Tibial artery (tissue), 4 donors: ENCODE results near the gene PDE3A.

Source experiments
- DNase-seq, 2 donors: peaks; one replicate each; pipeline ENCODE4 v3.0.0-alpha.2; 2019
- H3K27ac ChIP-seq, 2 donors: fragments of 200-600 bp; sonication (generic) in 1 of 2; 1 replicate in 1 of 2; 2 replicates in 1 of 2; pipeline ENCODE4 v1.5.1; 2018 to 2019; ENCODE audit warnings: mild to moderate bottlenecking in 1 of 2
- H3K27me3 ChIP-seq, 2 donors: fragments of 200-600 bp; sonication (generic) in 1 of 2; one replicate each; pipeline versions ENCODE4 v1.5.1 to v1.6.0; 2016 to 2019
- H3K36me3 ChIP-seq, 3 donors: fragments of 200-600 bp; sonication (generic) in 2 of 3; one replicate each; pipeline ENCODE4 v1.5.1; 2016 to 2019; ENCODE audit warnings: mild to moderate bottlenecking in 2 of 3
- H3K4me1 ChIP-seq, 4 donors: fragments of 200-600 bp; sonication (generic) in 2 of 4; 1 replicate in 3 of 4; 2 replicates in 1 of 4; pipeline ENCODE4 v1.5.1; 2016 to 2019
- H3K4me3 ChIP-seq, 2 donors: fragments of 200-600 bp; sonication (generic) in 1 of 2; 1 replicate in 1 of 2; 2 replicates in 1 of 2; pipeline ENCODE4 v1.5.1; 2018 to 2019; ENCODE audit warnings: mild to moderate bottlenecking in 2 of 2
- H3K9me3 ChIP-seq, 3 donors: fragments of 200-600 bp; sonication (generic) in 1 of 3; one replicate each; pipeline ENCODE4 v1.5.1; 2016 to 2019
- intact Hi-C: fragments of 100-400 bp; cut with DNase I; formaldehyde crosslinking; loops from one replicate; pipeline ENCODE4 v1.15.0; 2023; ENCODE audit warnings: low total_unique reads
- TF ChIP-seq, protein P1 (sequence below), 2 experiments: fragments of 200-600 bp in 1 of 2; fragments of 450-650 bp in 1 of 2; IDR thresholded peaks; one replicate each; pipeline ENCODE4 v1.5.1; 2017 to 2019; ENCODE audit warnings: antibody characterized with exemption in 2 of 2, mild to moderate bottlenecking in 1 of 2, moderate library complexity in 1 of 2

PDE3A gene

DNA sequence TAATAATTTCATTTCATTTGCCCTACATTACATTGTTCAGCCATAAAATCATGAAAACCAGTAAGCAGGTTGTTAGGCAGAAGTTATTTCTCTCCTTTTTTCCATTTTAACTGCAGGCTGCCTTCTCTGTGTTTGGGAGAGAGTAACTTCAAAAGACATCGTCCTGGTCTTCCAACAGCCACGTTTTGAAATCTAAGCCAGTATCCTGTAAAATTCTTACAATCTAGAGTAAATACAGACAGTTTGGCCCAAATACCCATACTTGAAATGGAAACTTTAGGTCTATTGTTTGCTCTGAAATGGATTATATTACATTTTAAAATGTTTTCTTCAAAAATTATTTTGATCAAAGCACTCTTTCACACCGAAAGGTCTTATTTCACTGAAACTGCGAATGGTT, 260.7 kb downstream of the PDE3A start:
- Histone ChIP-seq H3K27ac (peak overlapping the region; percentile 10 to 35), H3K4me3 (no peak overlapping the region), H3K36me3 (peaks cover 0 to 14% (median 0%) of the 10 kb centered on the region in 3 donors), H3K9me3 (no peaks in the 10 kb centered on the region), H3K4me1 (peaks cover 0 to 72% (median 11%) of the 10 kb centered on the region in 4 donors), H3K27me3 (no peaks in the 10 kb centered on the region)
- TF ChIP-seq, protein P1, sequence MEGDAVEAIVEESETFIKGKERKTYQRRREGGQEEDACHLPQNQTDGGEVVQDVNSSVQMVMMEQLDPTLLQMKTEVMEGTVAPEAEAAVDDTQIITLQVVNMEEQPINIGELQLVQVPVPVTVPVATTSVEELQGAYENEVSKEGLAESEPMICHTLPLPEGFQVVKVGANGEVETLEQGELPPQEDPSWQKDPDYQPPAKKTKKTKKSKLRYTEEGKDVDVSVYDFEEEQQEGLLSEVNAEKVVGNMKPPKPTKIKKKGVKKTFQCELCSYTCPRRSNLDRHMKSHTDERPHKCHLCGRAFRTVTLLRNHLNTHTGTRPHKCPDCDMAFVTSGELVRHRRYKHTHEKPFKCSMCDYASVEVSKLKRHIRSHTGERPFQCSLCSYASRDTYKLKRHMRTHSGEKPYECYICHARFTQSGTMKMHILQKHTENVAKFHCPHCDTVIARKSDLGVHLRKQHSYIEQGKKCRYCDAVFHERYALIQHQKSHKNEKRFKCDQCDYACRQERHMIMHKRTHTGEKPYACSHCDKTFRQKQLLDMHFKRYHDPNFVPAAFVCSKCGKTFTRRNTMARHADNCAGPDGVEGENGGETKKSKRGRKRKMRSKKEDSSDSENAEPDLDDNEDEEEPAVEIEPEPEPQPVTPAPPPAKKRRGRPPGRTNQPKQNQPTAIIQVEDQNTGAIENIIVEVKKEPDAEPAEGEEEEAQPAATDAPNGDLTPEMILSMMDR (IDR thresholded peaks at IDR 0.05), result no peak
- intact Hi-C loops, result no loop called here
- DNase-seq, result no peak

DNA sequence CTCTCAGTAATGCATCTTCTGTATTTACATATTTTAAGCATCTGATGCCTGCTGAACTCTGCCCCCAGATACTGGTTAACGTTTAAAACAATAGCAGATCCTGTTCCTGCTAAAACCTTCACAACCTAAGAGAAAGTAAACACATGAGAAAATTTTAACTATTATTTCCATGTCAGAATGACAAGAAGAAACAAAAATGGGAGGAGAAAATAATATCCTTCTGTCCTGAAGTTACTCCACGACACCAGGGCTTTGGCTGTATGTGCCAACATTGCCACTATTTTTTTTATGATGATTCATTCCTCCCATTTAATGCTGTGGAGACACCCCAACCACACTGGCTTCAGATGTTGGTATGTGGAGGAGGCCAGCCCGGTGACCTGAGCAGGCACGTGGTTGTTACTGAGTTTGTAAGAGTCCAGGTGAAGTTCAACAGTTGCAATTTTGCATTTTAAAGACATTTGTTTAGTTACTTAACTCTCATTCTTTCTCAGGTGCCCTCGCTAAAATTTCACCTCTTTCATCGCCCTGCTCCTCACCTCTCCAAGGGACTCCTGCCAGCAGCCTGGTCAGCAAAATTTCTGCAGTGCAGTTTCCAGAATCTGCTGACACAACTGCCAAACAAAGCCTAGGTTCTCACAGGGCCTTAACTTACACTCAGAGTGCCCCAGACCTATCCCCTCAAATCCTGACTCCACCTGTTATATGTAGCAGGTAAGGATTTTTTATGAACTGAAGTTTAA, 261.2 kb downstream of the PDE3A start:
- H3K4me1 ChIP-seq, result peaks cover 0 to 72% (median 11%) of the 10 kb centered on the region in 4 donors
- H3K36me3 ChIP-seq, result peaks cover 0 to 15% (median 2%) of the 10 kb centered on the region in 3 donors
- H3K4me3 ChIP-seq, result no peak overlapping the region
- H3K9me3 ChIP-seq, result no peaks in the 10 kb centered on the region
- H3K27me3 ChIP-seq, result no peaks in the 10 kb centered on the region
- intact Hi-C loops, result no loop called here
- TF ChIP-seq, protein P1 (IDR thresholded peaks at IDR 0.05), result no peak
- peak; percentile 25 to 72 for DNase-seq
- H3K27ac ChIP-seq, result peak overlapping the region; percentile 10 to 35

DNA sequence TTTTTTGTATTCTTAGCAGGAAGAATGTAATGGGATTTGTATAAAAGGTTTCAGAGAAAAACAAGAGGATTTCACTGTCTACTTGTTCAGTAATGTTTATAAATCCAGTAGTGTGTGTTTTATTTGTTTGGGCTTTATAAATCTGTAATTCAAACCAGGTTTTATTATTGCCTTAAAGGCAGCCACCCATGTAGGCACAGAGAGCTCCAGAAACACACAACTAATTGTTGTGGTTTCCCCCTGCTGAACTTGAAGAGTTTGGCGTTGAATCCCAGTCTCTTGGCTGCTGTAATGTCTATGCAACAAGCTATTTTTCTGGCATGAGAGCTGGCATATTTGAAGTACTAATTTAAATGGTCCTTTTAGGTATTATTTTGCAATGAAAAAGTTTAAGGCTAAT, 263.4 kb downstream of the PDE3A start:
- no peaks in the 10 kb centered on the region for H3K9me3 ChIP-seq
- H3K27me3 ChIP-seq, result no peaks in the 10 kb centered on the region
- no peak overlapping the region for H3K4me3 ChIP-seq
- H3K36me3 ChIP-seq, result peaks cover 10 to 32% (median 11%) of the 10 kb centered on the region in 3 donors
- H3K27ac ChIP-seq, result no peak overlapping the region
- DNase-seq, result no peak
- intact Hi-C loops, result no loop called here
- TF ChIP-seq, protein P1 (IDR thresholded peaks at IDR 0.05), result no peak
- H3K4me1 ChIP-seq, result peaks cover 0 to 56% (median 8%) of the 10 kb centered on the region in 4 donors

DNA sequence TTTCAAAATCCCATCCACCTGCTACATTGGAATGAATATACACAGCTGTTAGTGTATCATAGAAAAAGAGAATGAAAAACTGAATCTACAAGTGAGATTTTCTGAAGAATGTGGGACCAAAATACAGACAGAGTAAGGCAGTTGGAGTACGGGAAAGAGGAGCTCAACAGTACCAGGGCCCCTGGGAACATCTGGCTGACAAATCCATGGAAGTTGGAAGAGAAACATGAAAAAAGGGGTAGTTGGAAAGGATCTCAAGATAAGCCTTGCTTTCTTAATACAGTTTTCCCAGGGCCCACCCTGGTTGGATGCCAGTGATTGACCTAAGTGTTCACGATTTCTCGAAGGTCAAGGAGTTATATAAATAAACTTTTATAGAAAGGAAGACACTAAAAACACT, 272.8 kb downstream of the PDE3A start:
- H3K4me3 ChIP-seq, result no peak overlapping the region
- intact Hi-C loops, result no loop called here
- TF ChIP-seq, protein P1 (IDR thresholded peaks at IDR 0.05), result no peak
- no peak for DNase-seq
- peak overlapping the region; percentile 34 to 43 for H3K27ac ChIP-seq
- peaks cover 0 to 24% (median 22%) of the 10 kb centered on the region in 3 donors for H3K36me3 ChIP-seq
- H3K4me1 ChIP-seq, result peaks cover 0 to 22% (median 0%) of the 10 kb centered on the region in 4 donors
- H3K27me3 ChIP-seq, result no peaks in the 10 kb centered on the region
- no peaks in the 10 kb centered on the region for H3K9me3 ChIP-seq

DNA sequence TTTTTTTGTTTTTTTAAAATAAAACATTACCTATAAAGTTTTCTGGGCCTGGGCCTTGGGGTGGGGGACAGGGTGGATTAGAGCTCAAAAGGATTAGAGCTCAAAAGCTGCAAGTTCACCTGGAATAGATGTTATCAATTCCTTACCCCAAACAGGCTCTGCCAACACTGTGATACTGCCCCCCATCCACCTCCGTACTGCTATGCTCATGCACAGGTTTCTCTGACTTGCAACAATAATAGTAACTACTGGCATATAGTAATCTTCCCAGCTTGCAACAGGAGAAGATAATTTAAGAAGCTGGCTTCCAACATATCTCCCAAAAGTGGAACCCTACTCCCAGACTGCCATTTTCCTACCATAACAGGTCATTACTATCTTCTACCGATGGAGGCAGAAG, 275.5 kb downstream of the PDE3A start:
- DNase-seq, result no peak
- no peak overlapping the region for H3K27ac ChIP-seq
- no peaks in the 10 kb centered on the region for H3K27me3 ChIP-seq
- intact Hi-C loops, result no loop called here
- H3K9me3 ChIP-seq, result no peaks in the 10 kb centered on the region
- H3K4me1 ChIP-seq, result peaks cover 0 to 23% (median 0%) of the 10 kb centered on the region in 4 donors
- TF ChIP-seq, protein P1 (IDR thresholded peaks at IDR 0.05), result no peak
- peaks cover 0 to 20% (median 15%) of the 10 kb centered on the region in 3 donors for H3K36me3 ChIP-seq
- no peak overlapping the region for H3K4me3 ChIP-seq
